Measurements from ENCODE around the gene ZNF367. TPM values are rescaled to one million over a fixed set of nuclear protein-coding genes. Genes with fewer than 3 reads are reported as not detected.

The ZNF367 gene
- total and polyA plus RNA-seq, 9 of the 15 experiments (the other 6 are each of a cell fraction or from before 2014, with no cell fraction given): 2.7 to 14.4 (median 10.0) TPM

- peak; percentile 79 for TF ChIP-seq MGA (IDR thresholded peaks at IDR 0.05)
- TF ChIP-seq L3MBTL2 (IDR thresholded peaks at IDR 0.05): peak; percentile 90
- no peak for TF ChIP-seq E2F1 (CRISPR knock-in tag; IDR thresholded peaks at IDR 0.05)
- no peak for TF ChIP-seq ZNF3 (CRISPR knock-in tag; IDR thresholded peaks at IDR 0.05)
- no peak for TF ChIP-seq ZNF609 (CRISPR knock-in tag; IDR thresholded peaks at IDR 0.05; ENCODE audit: borderline replicate concordance)
- TF ChIP-seq ILK (tag; IDR thresholded peaks at IDR 0.05; ENCODE audit: borderline replicate concordance, low read depth): no peak
- TF ChIP-seq HDAC6 (IDR thresholded peaks at IDR 0.05; ENCODE audit: low read depth, low read length): no peak
- TF ChIP-seq SRSF7 (optimal IDR thresholded peaks at IDR 0.05; ENCODE audit: low read depth, low read length): no peak
- no peak for TF ChIP-seq KHSRP (IDR thresholded peaks at IDR 0.05)
These were observed 4.6 kb downstream of the ZNF367 start (continued) for GRCh38 chr9:96413302-96414221.

Data from K562 (cell line).